ENCODE data around the gene SKAP2. TPM values are rescaled to one million over a fixed set of nuclear protein-coding genes. Genes with fewer than 3 reads are reported as not detected.

The SKAP2 gene
- total and polyA plus RNA-seq, 12 donors = 7.3 to 123 (median 50.1) TPM

DNA sequence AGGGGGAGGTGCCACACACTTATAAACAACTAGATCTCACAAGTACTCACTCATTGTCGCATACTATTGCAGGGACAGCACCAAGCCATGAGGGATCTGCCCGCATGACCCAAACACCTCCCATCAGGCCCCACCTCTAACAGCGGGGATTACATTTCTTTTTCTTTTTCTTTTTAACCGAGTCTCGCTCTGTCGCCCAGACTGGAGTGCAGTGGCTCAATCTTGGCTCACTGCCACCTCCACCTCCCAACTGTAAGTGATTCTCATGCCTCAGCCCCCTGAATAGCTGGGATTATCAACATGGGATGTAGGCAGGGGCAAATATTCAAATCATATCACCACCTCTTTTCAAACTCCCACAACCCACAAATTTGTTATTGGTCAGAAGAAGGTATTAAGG, 76.7 kb downstream of the SKAP2 start:
- TF ChIP-seq POLR2A (IDR thresholded peaks at IDR 0.05) (no peak), CTCF (IDR thresholded peaks at IDR 0.05) (no peak)
- intact Hi-C loops (cut with DNase I) = no loop called here
- 92 to 94% (median 93%) methylated on average over 6 of the region's 6 CpGs for WGBS, 4 donors

DNA sequence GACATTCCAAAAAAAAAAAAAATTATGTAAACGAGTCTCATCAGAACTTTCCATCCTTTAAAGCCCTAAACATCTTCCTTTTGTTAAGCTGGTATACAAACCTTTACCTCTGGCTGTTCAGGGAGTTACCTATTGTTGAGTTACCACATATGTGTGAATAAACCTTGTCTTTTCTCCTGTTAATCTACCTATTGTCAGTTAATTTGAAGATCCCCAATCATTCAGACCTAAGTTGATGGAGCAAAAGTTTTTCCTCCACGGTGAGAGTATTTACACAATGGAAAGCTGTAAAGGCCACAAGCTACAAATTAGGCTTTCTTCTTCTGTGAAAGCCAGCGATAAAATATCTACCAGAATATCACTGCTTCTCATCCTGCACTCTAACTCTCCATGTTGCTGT, 80.3 kb downstream of the SKAP2 start:
- Histone ChIP-seq H3K27ac (no peak overlapping the region), H3K9me3 (replicated peaks in 1 of 3) (no peaks in the 10 kb centered on the region), H3K4me1 (replicated peaks in 1 of 2) (no peaks in the 10 kb centered on the region), H3K27me3 (no peaks in the 10 kb centered on the region), H3K4me3 (no peak overlapping the region), H3K36me3 (replicated peaks in 1 of 2) (no peaks in the 10 kb centered on the region)
- WGBS, 4 donors = 68 to 76% (median 72%) methylated on average over 3 of the region's 3 CpGs
- TF ChIP-seq POLR2A (IDR thresholded peaks at IDR 0.05) = no peak
- TF ChIP-seq CTCF (IDR thresholded peaks at IDR 0.05) = no peak
- no peak for DNase-seq
- intact Hi-C loops (cut with DNase I) = no loop called here

More for the DNA sequence above, 76.7 kb downstream of the SKAP2 start:
- Histone ChIP-seq H3K4me1 (replicated peaks in 1 of 2) (no peaks in the 10 kb centered on the region), H3K36me3 (replicated peaks in 1 of 2) (no peaks in the 10 kb centered on the region), H3K9me3 (replicated peaks in 1 of 3) (no peaks in the 10 kb centered on the region), H3K4me3 (no peak overlapping the region), H3K27ac (no peak overlapping the region), H3K27me3 (no peaks in the 10 kb centered on the region)
- DNase-seq = no peak

DNA sequence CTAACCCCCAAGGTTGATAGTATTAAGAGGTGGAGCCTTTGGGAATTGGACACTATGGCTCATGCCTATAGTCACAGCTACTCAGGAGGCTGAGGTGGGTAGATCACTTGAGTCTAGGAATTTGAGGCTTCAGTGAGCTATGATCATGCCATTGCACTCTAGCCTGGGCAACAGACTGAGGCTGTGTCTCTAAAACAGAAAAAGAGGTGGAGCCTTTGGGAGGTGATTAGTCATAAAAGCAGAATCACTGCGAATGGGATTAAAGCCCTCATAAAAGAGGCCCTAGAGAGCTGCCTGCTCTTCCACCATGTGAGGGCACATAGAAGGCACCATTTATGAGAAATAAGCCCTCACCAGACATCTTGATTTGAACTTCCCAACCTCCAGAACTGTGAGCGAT, 81.9 kb downstream of the SKAP2 start:
- TF ChIP-seq POLR2A (IDR thresholded peaks at IDR 0.05) (no peak), CTCF (IDR thresholded peaks at IDR 0.05) (no peak)
- no peak for DNase-seq
- no peak overlapping the region for H3K4me3 ChIP-seq
- WGBS, 4 donors = 96 to 98% (median 97%) methylated on average over 2 of the region's 2 CpGs
- no peaks in the 10 kb centered on the region for H3K36me3 ChIP-seq (replicated peaks in 1 of 2)
- no peaks in the 10 kb centered on the region for H3K4me1 ChIP-seq (replicated peaks in 1 of 2)
- intact Hi-C loops (cut with DNase I) = no loop called here
- H3K27ac ChIP-seq = no peak overlapping the region
- H3K9me3 ChIP-seq (replicated peaks in 1 of 3) = no peaks in the 10 kb centered on the region
- no peaks in the 10 kb centered on the region for H3K27me3 ChIP-seq

DNA sequence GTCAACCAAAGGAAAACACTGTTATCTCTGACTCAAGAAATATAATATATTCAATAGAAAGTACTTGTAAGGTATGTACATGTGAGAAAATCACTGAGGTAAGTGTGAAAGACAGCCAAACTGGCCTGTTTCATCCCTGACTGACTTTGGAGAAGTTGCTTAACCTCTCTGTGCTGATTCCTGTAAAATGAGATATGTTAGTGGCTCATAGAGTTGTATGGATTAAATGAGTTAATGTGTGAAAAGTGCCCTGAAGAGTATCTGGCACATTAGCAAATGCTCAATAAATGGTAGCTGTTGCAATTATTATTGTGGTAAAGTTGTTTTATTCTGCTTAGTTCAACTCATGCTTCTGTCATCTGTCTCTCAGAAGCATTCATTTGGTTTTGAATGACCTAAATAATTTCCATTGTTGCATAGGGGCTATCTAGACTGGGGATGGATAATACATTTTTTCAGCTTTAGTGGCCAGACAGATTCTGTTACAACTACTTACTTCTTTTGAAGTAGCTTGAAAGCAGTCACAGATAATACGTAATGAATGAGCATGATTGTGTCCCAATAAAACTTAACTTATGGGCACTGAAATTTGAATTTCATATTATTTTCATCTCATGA, 84.3 kb downstream of the SKAP2 start:
- Histone ChIP-seq H3K9me3 (replicated peaks in 1 of 3) (no peaks in the 10 kb centered on the region), H3K4me1 (replicated peaks in 1 of 2) (no peaks in the 10 kb centered on the region), H3K27me3 (no peaks in the 10 kb centered on the region), H3K4me3 (no peak overlapping the region), H3K27ac (no peak overlapping the region), H3K36me3 (replicated peaks in 1 of 2) (no peaks in the 10 kb centered on the region)
- WGBS, 4 donors = 93 to 100% (median 96%) methylated on average over 1 of the region's 1 CpG
- no peak for TF ChIP-seq POLR2A (IDR thresholded peaks at IDR 0.05)
- TF ChIP-seq CTCF (IDR thresholded peaks at IDR 0.05) = no peak
- DNase-seq = no peak
- intact Hi-C loops (cut with DNase I) = no loop called here

All from adrenal gland (tissue), 12 donors.